Mucosa of descending colon (tissue), 3 donors: ENCODE measurements around the gene FSTL4. TPM values are rescaled to one million over a fixed set of nuclear protein-coding genes. Genes with fewer than 3 reads are reported as not detected.

ENCODE experiments used
- ATAC-seq: fragments of 200-7000 bp; cut with Tn5 transposase; one replicate; pipeline ENCODE4 v1.9.1; 2020; ENCODE audit warnings: mild to moderate bottlenecking, moderate library complexity
- DNase-seq, 3 donors: peaks; one replicate each; pipeline ENCODE4 v3.0.0-alpha.2; 2020
- H3K36me3 ChIP-seq: fragments of 200-600 bp; one replicate; pipeline ENCODE4 v1.8.0; 2021; ENCODE audit warnings: low read depth, mild to moderate bottlenecking
- H3K4me1 ChIP-seq: fragments of 200-600 bp; one replicate; pipeline ENCODE4 v1.8.0; 2021; ENCODE audit warnings: low read depth, mild to moderate bottlenecking
- H3K4me3 ChIP-seq: fragments of 200-600 bp; one replicate; pipeline ENCODE4 v1.8.0; 2021; ENCODE audit warnings: mild to moderate bottlenecking
- H3K9me3 ChIP-seq: fragments of 200-600 bp; one replicate; pipeline ENCODE4 v1.8.0; 2021; ENCODE audit warnings: mild to moderate bottlenecking
- CTCF ChIP-seq: fragments of 200-600 bp; IDR thresholded peaks from one replicate; pipeline ENCODE4 v1.8.0; 2022; ENCODE audit warnings: antibody characterized with exemption, mild to moderate bottlenecking
- intact Hi-C, 2 donors: fragments of 100-400 bp; cut with DNase I in 1 of 2; cut with micrococcal nuclease in 1 of 2; formaldehyde crosslinking; loops; one replicate each; pipeline versions ENCODE4 v1.11.0 to v1.11.1; 2022; cut with DNase I, micrococcal nuclease
- total RNA-seq, 3 donors: library from RNA; stranded (reverse); fragmentation: NEBNext Ultra II Directional in 2 of 3; extraction: Animal tissue kit (Norgen Biotek cat#: 25700) in 2 of 3; gene quantifications; one replicate each; pipeline versions ENCODE4 v1.2.1 to v1.2.4, GENCODE V29; 2021 to 2023
- donor health status: DM: no; HTN: no; CAD: no; lungs with moderate emphysema.
- donor health status: DM: no; HTN: no; CAD: no.
- donor health status: DM: no; HTN: yes; CAD: no.

The FSTL4 gene
- total RNA-seq, 3 donors from 2014 or later = 0.29 to 0.77 (median 0.57) TPM

DNA sequence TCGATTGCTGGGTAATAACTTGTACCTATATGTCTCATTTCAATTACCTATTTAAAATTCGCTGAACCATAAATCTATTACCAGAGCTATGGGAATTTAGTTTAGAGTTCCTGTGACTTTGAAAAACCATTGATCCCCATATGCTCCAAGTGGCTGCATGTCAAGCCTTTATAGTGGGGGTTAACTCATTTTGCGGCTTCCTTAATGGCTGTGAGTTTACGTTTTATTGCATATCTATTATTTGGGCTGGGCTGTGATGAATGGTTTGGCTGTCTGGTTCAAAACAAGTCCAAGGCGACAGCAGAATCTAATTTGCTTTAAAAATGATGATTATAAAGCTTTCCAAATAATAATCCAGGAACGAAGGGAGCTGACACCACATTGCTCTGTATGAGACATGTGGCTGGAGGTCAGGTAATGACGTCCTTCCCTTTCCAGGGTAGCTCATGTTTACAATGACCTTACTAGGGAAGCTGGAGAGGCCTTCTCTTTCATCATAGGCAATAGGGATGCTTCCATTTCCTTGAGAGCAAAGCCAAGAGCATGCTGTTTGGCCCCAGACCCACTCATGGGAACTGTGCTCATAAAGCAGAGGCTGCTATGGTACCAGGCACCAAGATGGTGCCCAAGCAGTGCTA is 302.2 kb downstream of the FSTL4 start:
- Histone ChIP-seq H3K4me3 (no peak overlapping the region), H3K36me3 (no peaks in the 10 kb centered on the region), H3K4me1 (no peaks in the 10 kb centered on the region), H3K9me3 (no peaks in the 10 kb centered on the region)
- intact Hi-C loops = no loop called here
- no peak for DNase-seq
- TF ChIP-seq CTCF = no peak
- no peak for ATAC-seq

DNA sequence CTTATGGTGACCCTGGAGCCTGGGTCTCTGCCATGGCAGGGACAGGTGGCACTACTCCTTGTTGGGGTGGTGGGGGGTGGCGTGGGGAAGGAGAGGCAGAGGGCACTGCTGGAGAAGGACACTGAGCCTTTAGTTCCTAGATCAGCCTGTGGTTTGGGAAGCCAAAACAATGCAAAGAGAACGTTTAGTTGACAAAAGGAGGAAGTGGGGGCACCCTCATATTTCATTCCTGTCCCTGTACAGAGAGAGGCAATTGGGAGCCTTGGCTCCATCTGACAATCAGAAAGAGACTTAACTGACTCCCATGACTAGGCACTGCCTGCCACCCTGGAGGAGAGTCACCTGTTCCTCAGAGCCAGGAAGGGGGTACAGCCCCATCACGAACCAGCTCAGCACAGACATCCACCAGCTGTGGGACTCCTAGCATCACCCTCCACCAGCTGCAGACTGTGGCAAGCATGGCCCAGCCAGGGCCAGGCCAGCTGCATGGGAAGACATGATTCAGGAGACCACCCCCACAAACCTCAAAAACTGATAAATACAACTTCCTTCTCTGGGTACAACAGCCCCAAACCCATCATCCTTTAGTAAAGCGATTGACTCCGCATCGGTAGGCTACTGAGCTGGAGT is 303.1 kb downstream of the FSTL4 start:
- TF ChIP-seq CTCF = no peak
- ATAC-seq = no peak

GRCh38 chr5:133307275-133307674 is 305.1 kb downstream of the FSTL4 start:
- DNase-seq (no peak), ATAC-seq (no peak)
- Histone ChIP-seq H3K4me1 (no peaks in the 10 kb centered on the region), H3K4me3 (no peak overlapping the region), H3K9me3 (no peaks in the 10 kb centered on the region), H3K36me3 (no peaks in the 10 kb centered on the region)
- intact Hi-C loops = no loop called here
- TF ChIP-seq CTCF = no peak

More for the DNA sequence above, 303.1 kb downstream of the FSTL4 start:
- no peak for DNase-seq
- Histone ChIP-seq H3K4me1 (no peaks in the 10 kb centered on the region), H3K36me3 (no peaks in the 10 kb centered on the region), H3K9me3 (no peaks in the 10 kb centered on the region), H3K4me3 (no peak overlapping the region)
- intact Hi-C loops = no loop called here

DNA sequence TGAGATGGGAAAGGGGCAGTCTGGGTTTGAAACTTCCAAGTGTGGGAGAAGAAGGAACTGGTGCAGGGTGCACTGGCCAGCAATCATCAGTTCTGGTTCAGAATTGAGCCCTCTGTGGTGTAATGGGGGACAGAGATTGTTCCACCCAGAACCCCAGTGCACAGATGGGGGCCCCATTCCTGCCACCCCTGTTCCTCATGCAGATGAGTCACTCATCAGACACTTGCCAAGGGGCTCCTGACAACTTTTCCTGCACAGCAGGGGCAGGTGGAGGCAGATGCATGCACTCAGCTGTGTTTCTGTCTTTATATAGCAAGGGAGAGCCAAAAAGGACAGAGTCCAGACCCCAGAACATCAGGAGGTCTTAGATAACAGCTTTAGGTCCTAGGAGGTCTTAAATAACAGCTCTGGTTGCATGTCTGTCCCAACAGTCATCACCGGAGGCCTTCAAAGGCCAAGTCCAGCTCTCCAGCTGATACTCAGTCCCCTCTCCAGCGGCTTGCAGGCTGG is 307.6 kb downstream of the FSTL4 start:
- TF ChIP-seq CTCF = no peak
- intact Hi-C loops = no loop called here
- ATAC-seq = no peak

GRCh38 chr5:133304178-133304577 is 308.2 kb downstream of the FSTL4 start:
- ATAC-seq = no peak
- H3K4me3 ChIP-seq = no peak overlapping the region
- no peak for DNase-seq
- no peaks in the 10 kb centered on the region for H3K4me1 ChIP-seq
- H3K9me3 ChIP-seq = no peaks in the 10 kb centered on the region
- H3K36me3 ChIP-seq = no peaks in the 10 kb centered on the region
- intact Hi-C loops = no loop called here
- no peak for TF ChIP-seq CTCF

More for the DNA sequence above, 307.6 kb downstream of the FSTL4 start:
- Histone ChIP-seq H3K4me1 (no peaks in the 10 kb centered on the region), H3K36me3 (no peaks in the 10 kb centered on the region), H3K9me3 (no peaks in the 10 kb centered on the region), H3K4me3 (no peak overlapping the region)
- no peak for DNase-seq
